Measurements from ENCODE around the gene ALDH1L2.

DNA sequence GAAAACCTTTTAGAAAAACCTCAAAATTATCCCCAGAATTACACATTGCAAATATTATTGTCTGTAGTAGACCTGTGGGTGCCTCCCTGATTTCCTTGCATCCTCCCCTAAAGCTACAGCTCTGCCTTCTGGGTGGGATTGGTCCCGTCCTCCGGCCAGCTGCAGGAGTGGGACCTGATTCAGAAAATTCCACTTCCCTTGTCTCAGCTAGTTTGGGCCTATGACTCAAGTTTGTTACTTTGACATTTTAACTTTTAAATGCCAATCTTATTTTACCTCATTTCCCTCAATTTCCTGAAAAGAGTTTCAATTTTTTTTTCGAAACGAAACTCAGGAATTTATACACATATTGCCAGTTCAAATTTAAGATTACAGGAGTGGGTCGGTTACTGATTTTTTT is 113.0 kb downstream of the ALDH1L2 start:
- TF ChIP-seq, protein P1, sequence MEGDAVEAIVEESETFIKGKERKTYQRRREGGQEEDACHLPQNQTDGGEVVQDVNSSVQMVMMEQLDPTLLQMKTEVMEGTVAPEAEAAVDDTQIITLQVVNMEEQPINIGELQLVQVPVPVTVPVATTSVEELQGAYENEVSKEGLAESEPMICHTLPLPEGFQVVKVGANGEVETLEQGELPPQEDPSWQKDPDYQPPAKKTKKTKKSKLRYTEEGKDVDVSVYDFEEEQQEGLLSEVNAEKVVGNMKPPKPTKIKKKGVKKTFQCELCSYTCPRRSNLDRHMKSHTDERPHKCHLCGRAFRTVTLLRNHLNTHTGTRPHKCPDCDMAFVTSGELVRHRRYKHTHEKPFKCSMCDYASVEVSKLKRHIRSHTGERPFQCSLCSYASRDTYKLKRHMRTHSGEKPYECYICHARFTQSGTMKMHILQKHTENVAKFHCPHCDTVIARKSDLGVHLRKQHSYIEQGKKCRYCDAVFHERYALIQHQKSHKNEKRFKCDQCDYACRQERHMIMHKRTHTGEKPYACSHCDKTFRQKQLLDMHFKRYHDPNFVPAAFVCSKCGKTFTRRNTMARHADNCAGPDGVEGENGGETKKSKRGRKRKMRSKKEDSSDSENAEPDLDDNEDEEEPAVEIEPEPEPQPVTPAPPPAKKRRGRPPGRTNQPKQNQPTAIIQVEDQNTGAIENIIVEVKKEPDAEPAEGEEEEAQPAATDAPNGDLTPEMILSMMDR (IDR thresholded peaks at IDR 0.05 in 4 of 5, conservative IDR thresholded peaks at IDR 0.05 in 1 of 5), result no peak
- TF ChIP-seq POLR2A (IDR thresholded peaks at IDR 0.05), result no peak

Data from gastrocnemius medialis (tissue), 4 donors.